Eye (tissue), 1 donor: ENCODE results near the gene OR6A2.
"Not testable (repeated sequence)": the region's sequence is repeated elsewhere in the genome, so short reads cannot be mapped to it uniquely, and the experiment has no call there.

ENCODE experiments used
- DNase-seq: peaks from one replicate; pipeline ENCODE4 v3.0.0-alpha.2; 2015

The OR6A2 gene

GRCh38 chr11:6799402-6799801, at the start of gene OR6A2:
OR6A2 (minus strand) TSS chr11:6799689; CDS start chr11:6795708, 3,981 bp downstream.
- DNase-seq, result no peak

- no peak for DNase-seq
These were observed 45.9 kb upstream of the OR6A2 start, which contains the start of gene OR10A5 for GRCh38 chr11:6845383-6845782. OR10A5 (plus strand) TSS chr11:6845683; CDS start chr11:6845683, 0 bp downstream.

- DNase-seq, result no peak
These were observed 44.9 kb upstream of the OR6A2 start for GRCh38 chr11:6844356-6844755.

- DNase-seq, result no peak
These were observed 44.2 kb upstream of the OR6A2 start for GRCh38 chr11:6843670-6844069.

GRCh38 chr11:6841694-6842093, 42.2 kb upstream of the OR6A2 start:
- no peak for DNase-seq

GRCh38 chr11:6834021-6834420, 34.5 kb upstream of the OR6A2 start:
- no peak for DNase-seq

GRCh38 chr11:6833356-6833755, 33.9 kb upstream of the OR6A2 start:
- DNase-seq, result peak; percentile 52

- DNase-seq, result no peak
These were observed 28.6 kb upstream of the OR6A2 start for GRCh38 chr11:6828103-6828502.

GRCh38 chr11:6825231-6825744, 25.8 kb upstream of the OR6A2 start:
- peak; percentile 25 for DNase-seq

GRCh38 chr11:6824136-6824823, 24.8 kb upstream of the OR6A2 start:
- DNase-seq, result peak; percentile 74

GRCh38 chr11:6818967-6819366, 19.5 kb upstream of the OR6A2 start:
- no peak for DNase-seq

GRCh38 chr11:6817694-6818093, 18.2 kb upstream of the OR6A2 start:
- no peak for DNase-seq

- DNase-seq, result no peak
These were observed 14.2 kb upstream of the OR6A2 start for GRCh38 chr11:6813656-6814055.

- peak; percentile 83 for DNase-seq
These were observed 13.0 kb upstream of the OR6A2 start for GRCh38 chr11:6812390-6813005.

GRCh38 chr11:6801075-6801474, 1.6 kb upstream of the OR6A2 start:
- DNase-seq, result not testable (repeated sequence)

GRCh38 chr11:6794639-6795038, 4.8 kb downstream of the OR6A2 start:
- no peak for DNase-seq

GRCh38 chr11:6790546-6790945, 8.9 kb downstream of the OR6A2 start:
- DNase-seq, result no peak

GRCh38 chr11:6782720-6783119, 16.8 kb downstream of the OR6A2 start, which contains the start of gene OR2AG1:
OR2AG1 (plus strand) TSS chr11:6783020; CDS start chr11:6785038, 2,018 bp downstream.
- DNase-seq, result no peak

- DNase-seq, result no peak
These were observed 18.7 kb downstream of the OR6A2 start for GRCh38 chr11:6780829-6781228.

GRCh38 chr11:6778518-6778917, 21.0 kb downstream of the OR6A2 start:
- no peak for DNase-seq

GRCh38 chr11:6771926-6772893, 27.3 kb downstream of the OR6A2 start, which contains the start of gene OR2AG2:
OR2AG2 (minus strand) TSS chr11:6771976; CDS start chr11:6768957, 3,019 bp downstream.
- peak; percentile 55 for DNase-seq

- peak; percentile 80 for DNase-seq
These were observed 42.0 kb downstream of the OR6A2 start for GRCh38 chr11:6757373-6757967.
